Left lung (tissue), 10 donors: ENCODE data around the gene PI4K2A. TPM values are rescaled to one million over a fixed set of nuclear protein-coding genes. Genes with fewer than 3 reads are reported as not detected.

Experiments used
- ATAC-seq: fragments of 200-7000 bp; cut with Tn5 transposase; one replicate; pipeline ENCODE4 v1.9.1; 2020; ENCODE audit warnings: moderate library complexity
- DNase-seq, 4 donors: peaks; one replicate each; pipeline ENCODE4 v3.0.0-alpha.2; 2013 to 2020
- H3K27ac ChIP-seq, 2 donors: fragments of 200-600 bp; sonication (generic) in 1 of 2; one replicate each; pipeline versions ENCODE4 v1.5.0 to v1.8.0; 2020 to 2021
- H3K27me3 ChIP-seq, 2 donors: fragments of 200-600 bp; sonication (generic) in 1 of 2; one replicate each; pipeline versions ENCODE4 v1.5.0 to v1.8.0; 2020 to 2021
- H3K36me3 ChIP-seq, 2 donors: fragments of 200-600 bp; sonication (generic) in 1 of 2; one replicate each; pipeline versions ENCODE4 v1.5.0 to v1.8.0; 2020 to 2021
- H3K4me1 ChIP-seq, 2 donors: fragments of 200-600 bp; one replicate each; pipeline ENCODE4 v1.8.0; 2021
- H3K4me3 ChIP-seq, 2 donors: fragments of 200-600 bp; sonication (generic) in 1 of 2; one replicate each; pipeline versions ENCODE4 v1.5.0 to v1.8.0; 2020 to 2021; ENCODE audit warnings: mild to moderate bottlenecking in 1 of 2
- H3K9me3 ChIP-seq, 2 donors: fragments of 200-600 bp; sonication (generic) in 1 of 2; one replicate each; pipeline versions ENCODE4 v1.5.0 to v1.8.0; 2020 to 2021
- intact Hi-C, 2 donors: fragments of 100-400 bp; cut with DNase I; formaldehyde crosslinking; loops; one replicate each; pipeline versions ENCODE4 v1.11.2 to v1.14.2; 2022
- polyA plus RNA-seq, 6 donors: library from polyadenylated mRNA; unstranded; fragments of 120-200 nt; gene quantifications; one replicate each; pipeline ENCODE4 v1.2.1, GENCODE V29; 2013; ENCODE audit not compliant: insufficient read length in 6 of 6
- total RNA-seq, 2 donors: library from RNA; stranded (reverse); fragmentation: NEBNext Ultra II Directional; extraction: Animal tissue kit (Norgen Biotek cat#: 25700); gene quantifications; one replicate each; pipeline ENCODE4 v1.2.1, GENCODE V29; 2021
- TF ChIP-seq, protein P1 (sequence below), 2 donors: fragments of 200-600 bp; sonication (generic) in 1 of 2; IDR thresholded peaks; one replicate each; pipeline versions ENCODE4 v1.5.0 to v1.8.0; 2021; ENCODE audit warnings: antibody characterized with exemption in 2 of 2
- donor health status: DM: no; HTN: yes; CAD: no.
- donor health status: DM: no; HTN: no; CAD: no.

The PI4K2A gene
- total and polyA plus RNA-seq, 8 donors = 12.7 to 27.1 (median 15.6) TPM

DNA sequence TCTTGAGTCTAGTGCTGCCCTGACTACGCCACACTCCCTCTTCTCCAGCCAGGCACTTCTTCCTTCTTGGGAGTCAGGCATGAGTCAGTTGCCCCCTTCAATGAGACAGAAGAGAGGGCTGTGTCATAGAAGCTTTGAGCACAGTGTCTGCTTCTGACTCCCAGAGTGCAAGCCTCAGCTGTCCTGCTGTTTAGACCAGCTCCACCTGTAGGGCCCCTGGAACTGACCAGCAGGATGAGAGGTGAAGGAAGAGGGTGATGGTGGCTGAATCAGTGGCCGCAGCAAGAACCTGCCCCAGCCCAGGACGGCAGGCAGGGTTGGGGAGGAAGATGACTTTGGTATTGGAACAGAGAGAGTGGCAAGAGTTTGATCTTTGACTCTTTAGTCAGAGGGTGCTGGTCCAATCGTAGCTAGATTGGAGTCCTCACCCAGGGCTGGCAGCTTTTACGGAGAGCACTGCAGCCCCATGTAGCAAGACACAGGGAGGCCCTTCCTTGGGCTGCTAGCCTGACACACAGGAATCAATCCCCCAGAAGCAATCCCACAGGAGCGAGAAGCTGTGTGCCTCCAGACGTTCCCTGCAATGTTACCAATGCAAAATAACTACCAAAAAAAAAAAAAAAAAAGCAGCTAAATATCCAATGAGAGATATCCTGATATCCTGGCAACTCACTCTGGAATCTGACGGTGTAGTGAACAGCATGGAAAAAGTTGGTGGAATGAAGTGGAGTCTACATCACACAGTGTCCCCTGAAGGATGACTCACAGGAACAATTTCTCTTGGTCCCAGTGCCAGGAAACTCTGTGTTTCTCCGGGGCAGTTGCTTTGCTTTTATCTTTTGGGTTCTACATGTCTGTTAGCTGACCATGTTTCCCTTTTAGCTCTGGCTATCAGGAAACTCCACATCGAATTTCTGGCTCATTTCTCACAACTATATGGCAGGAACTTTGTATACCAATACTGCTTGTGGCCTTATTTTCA, 44.1 kb upstream of the PI4K2A start:
- no peaks in the 10 kb centered on the region for H3K27me3 ChIP-seq
- H3K36me3 ChIP-seq = no peaks in the 10 kb centered on the region
- intact Hi-C loops = no loop called here
- no peak overlapping the region for H3K4me3 ChIP-seq
- peak; percentile 84 for ATAC-seq
- TF ChIP-seq, protein P1, sequence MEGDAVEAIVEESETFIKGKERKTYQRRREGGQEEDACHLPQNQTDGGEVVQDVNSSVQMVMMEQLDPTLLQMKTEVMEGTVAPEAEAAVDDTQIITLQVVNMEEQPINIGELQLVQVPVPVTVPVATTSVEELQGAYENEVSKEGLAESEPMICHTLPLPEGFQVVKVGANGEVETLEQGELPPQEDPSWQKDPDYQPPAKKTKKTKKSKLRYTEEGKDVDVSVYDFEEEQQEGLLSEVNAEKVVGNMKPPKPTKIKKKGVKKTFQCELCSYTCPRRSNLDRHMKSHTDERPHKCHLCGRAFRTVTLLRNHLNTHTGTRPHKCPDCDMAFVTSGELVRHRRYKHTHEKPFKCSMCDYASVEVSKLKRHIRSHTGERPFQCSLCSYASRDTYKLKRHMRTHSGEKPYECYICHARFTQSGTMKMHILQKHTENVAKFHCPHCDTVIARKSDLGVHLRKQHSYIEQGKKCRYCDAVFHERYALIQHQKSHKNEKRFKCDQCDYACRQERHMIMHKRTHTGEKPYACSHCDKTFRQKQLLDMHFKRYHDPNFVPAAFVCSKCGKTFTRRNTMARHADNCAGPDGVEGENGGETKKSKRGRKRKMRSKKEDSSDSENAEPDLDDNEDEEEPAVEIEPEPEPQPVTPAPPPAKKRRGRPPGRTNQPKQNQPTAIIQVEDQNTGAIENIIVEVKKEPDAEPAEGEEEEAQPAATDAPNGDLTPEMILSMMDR (IDR thresholded peaks at IDR 0.05) = no peak
- H3K4me1 ChIP-seq = peaks cover 3 to 19% of the 10 kb centered on the region in 2 donors
- H3K9me3 ChIP-seq = no peaks in the 10 kb centered on the region
- peak overlapping the region; percentile 73 to 75 for H3K27ac ChIP-seq
- peak in 1 of 4 donors; percentile 20 for DNase-seq

DNA sequence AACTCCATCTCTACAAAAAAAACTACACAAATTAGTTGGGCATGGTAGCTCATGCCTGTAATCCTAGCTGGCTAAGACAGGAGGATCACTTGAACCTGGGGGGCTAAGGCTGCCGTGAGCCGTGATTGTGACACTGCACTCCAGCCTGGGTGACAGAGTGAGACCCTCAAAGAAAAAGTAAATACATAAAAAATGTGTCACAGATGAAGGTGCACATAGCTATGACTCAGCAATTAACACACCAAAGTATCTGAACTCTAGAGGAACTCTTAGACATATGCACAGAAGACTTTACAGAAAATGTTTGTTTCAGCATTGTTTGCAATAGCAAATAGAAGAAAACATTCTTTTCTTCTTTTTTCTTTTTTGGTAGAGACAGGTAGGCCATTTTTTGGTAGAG, 42.7 kb upstream of the PI4K2A start:
- no peak overlapping the region for H3K27ac ChIP-seq
- TF ChIP-seq, protein P1 (IDR thresholded peaks at IDR 0.05) = no peak

DNA sequence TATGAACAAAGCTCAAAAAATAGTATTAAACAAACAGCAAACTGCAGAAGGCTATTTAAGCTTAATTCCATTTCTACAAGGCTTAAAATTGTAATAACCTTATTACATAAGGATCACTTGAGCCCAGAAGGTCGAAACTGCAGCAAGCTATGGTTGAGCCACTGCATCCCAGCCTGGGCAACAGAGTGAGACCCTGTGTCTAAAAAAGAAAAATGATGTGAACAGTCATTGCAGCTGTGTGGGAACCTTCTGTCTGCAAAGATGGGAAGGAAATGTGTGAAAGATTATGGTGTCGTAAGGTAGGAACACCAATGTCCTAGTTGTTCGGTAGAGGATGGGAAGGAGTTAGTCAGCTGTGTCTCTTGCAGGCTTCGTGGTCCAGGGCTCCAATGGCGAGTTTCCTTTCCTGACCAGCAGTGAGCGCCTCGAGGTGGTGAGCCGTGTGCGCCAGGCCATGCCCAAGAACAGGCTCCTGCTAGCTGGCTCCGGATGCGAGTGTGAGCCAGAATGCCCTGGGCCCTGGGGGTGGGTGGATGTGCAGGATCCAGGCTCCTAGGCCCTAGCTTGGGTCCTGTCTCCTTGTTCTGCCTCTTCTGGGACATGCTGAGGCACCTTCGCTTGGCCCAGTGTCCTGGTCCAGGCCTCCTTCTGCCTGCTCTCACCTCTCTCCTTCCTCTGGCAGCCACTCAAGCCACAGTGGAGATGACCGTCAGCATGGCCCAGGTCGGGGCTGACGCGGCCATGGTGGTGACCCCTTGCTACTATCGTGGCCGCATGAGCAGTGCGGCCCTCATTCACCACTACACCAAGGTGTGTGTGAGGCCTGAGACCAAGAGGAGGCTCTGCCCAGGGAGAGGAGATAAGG, 41.8 kb upstream of the PI4K2A start:
- TF ChIP-seq, protein P1 (IDR thresholded peaks at IDR 0.05) = no peak
- no peak for ATAC-seq
- DNase-seq = no peak
- no peaks in the 10 kb centered on the region for H3K9me3 ChIP-seq
- peaks cover 3 to 19% of the 10 kb centered on the region in 2 donors for H3K4me1 ChIP-seq
- intact Hi-C loops = no loop called here
- H3K27ac ChIP-seq = no peak overlapping the region
- no peaks in the 10 kb centered on the region for H3K27me3 ChIP-seq
- no peaks in the 10 kb centered on the region for H3K36me3 ChIP-seq
- no peak overlapping the region for H3K4me3 ChIP-seq

More for the DNA sequence above, 42.7 kb upstream of the PI4K2A start:
- ATAC-seq = no peak
- Histone ChIP-seq H3K27me3 (no peaks in the 10 kb centered on the region), H3K9me3 (no peaks in the 10 kb centered on the region), H3K4me3 (no peak overlapping the region), H3K4me1 (peaks cover 3 to 19% of the 10 kb centered on the region in 2 donors), H3K36me3 (no peaks in the 10 kb centered on the region)
- DNase-seq = no peak
- intact Hi-C loops = no loop called here

DNA sequence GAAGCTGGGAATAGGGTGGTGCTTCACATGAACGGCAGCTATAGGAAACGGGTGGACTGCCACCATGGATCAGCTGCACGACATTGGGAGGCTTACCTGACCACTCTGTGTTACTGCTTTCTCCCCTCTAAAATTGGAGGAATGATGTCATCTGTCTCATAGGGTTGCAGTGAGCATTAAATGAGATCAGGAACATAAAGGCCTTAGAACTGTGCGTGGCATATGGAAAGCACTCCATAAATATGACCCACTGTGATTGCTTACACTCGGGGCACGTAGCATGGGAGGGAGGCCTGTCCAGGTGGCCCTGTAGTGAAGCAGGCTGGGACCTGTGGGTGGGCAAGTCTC, 41.2 kb upstream of the PI4K2A start:
- Histone ChIP-seq H3K27me3 (no peaks in the 10 kb centered on the region), H3K9me3 (no peaks in the 10 kb centered on the region), H3K27ac (no peak overlapping the region), H3K4me3 (no peak overlapping the region), H3K4me1 (peaks cover 3 to 19% of the 10 kb centered on the region in 2 donors), H3K36me3 (no peaks in the 10 kb centered on the region)
- ATAC-seq = no peak
- intact Hi-C loops = no loop called here
- TF ChIP-seq, protein P1 (IDR thresholded peaks at IDR 0.05) = no peak
- DNase-seq = no peak

DNA sequence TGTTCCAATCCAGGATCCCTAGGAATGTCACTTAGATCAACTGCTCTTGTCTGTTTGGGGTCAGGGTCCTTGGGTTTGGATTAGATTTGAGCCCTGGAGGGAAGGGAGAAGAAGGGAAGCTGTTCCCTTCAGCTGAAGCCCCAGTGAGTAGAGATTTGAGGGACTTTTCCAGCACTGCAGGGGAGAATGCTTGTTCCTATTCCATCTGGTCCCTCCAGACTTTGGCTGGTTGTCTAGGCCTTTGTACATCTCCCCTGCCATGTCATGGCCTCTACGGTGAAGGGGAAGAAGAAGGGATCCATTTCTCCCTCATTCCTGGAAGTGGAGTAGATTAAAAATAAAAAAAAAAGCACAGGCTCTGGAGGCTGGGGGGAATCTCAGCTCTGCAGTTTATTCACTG, 39.9 kb upstream of the PI4K2A start:
- intact Hi-C loops = no loop called here
- DNase-seq = no peak
- Histone ChIP-seq H3K27me3 (no peaks in the 10 kb centered on the region), H3K4me3 (no peak overlapping the region), H3K9me3 (no peaks in the 10 kb centered on the region), H3K36me3 (no peaks in the 10 kb centered on the region), H3K27ac (no peak overlapping the region), H3K4me1 (peaks cover 3 to 19% of the 10 kb centered on the region in 2 donors)
- TF ChIP-seq, protein P1 (IDR thresholded peaks at IDR 0.05) = no peak
- ATAC-seq = no peak
